ENCODE data around the gene SDK1.

Gene SDK1

GRCh38 chr7:3294432-3295100 lies 6.5 kb upstream of the SDK1 start:
- Histone ChIP-seq H3K9me3 (ENCODE audit: severe bottlenecking) (no peaks in the 10 kb centered on the region), H3K4me3 (ENCODE audit: low read depth, low read length) (no peak overlapping the region), H3K27ac (no peak overlapping the region), H3K36me3 (no peaks in the 10 kb centered on the region), H3K27me3 (ENCODE audit: insufficient read depth, low read depth, severe bottlenecking) (no peaks in the 10 kb centered on the region)
- DNase-seq = peak; percentile 42
- TF ChIP-seq CTCF (IDR thresholded peaks at IDR 0.05; ENCODE audit: low read depth, low read length) = no peak

GRCh38 chr7:3297105-3297819 lies 3.8 kb upstream of the SDK1 start:
- no peak overlapping the region for H3K27ac ChIP-seq

GRCh38 chr7:3300221-3300650 lies 816 bp upstream of the SDK1 start:
- H3K4me3 ChIP-seq (ENCODE audit: low read depth, low read length) = peak overlapping the region; percentile 65
- no peaks in the 10 kb centered on the region for H3K27me3 ChIP-seq (ENCODE audit: insufficient read depth, low read depth, severe bottlenecking)
- H3K9me3 ChIP-seq (ENCODE audit: severe bottlenecking) = no peaks in the 10 kb centered on the region
- H3K27ac ChIP-seq = peak overlapping the region; percentile 75
- TF ChIP-seq CTCF (IDR thresholded peaks at IDR 0.05; ENCODE audit: low read depth, low read length) = no peak
- H3K36me3 ChIP-seq = peaks cover 3% of the 10 kb centered on the region; the same call in 1 of the 2 replicates
- peak; percentile 49 for DNase-seq

More at GRCh38 chr7:3297105-3297819, 3.8 kb upstream of the SDK1 start:
- Histone ChIP-seq H3K9me3 (ENCODE audit: severe bottlenecking) (no peaks in the 10 kb centered on the region), H3K4me3 (ENCODE audit: low read depth, low read length) (no peak overlapping the region), H3K36me3 (no peaks in the 10 kb centered on the region), H3K27me3 (ENCODE audit: insufficient read depth, low read depth, severe bottlenecking) (no peaks in the 10 kb centered on the region)
- DNase-seq = no peak
- no peak for TF ChIP-seq CTCF (IDR thresholded peaks at IDR 0.05; ENCODE audit: low read depth, low read length)

GRCh38 chr7:3301449-3301731 lies 338 bp downstream of the SDK1 start:
- H3K27me3 ChIP-seq (ENCODE audit: insufficient read depth, low read depth, severe bottlenecking) = no peaks in the 10 kb centered on the region
- TF ChIP-seq CTCF (IDR thresholded peaks at IDR 0.05; ENCODE audit: low read depth, low read length) = no peak
- no peak for DNase-seq
- peak overlapping the region; percentile 66; the same call in 1 of the 2 replicates for H3K27ac ChIP-seq
- peak overlapping the region; percentile 25; the same call in 1 of the 2 replicates for H3K4me3 ChIP-seq (ENCODE audit: low read depth, low read length)
- peaks cover 3% of the 10 kb centered on the region; the same call in 1 of the 2 replicates for H3K36me3 ChIP-seq
- no peaks in the 10 kb centered on the region for H3K9me3 ChIP-seq (ENCODE audit: severe bottlenecking)

- H3K9me3 ChIP-seq (ENCODE audit: severe bottlenecking) = no peaks in the 10 kb centered on the region
- peaks cover 3% of the 10 kb centered on the region; the same call in 1 of the 2 replicates for H3K36me3 ChIP-seq
- DNase-seq = no peak
- no peak overlapping the region for H3K27ac ChIP-seq
- H3K4me3 ChIP-seq (ENCODE audit: low read depth, low read length) = peak overlapping the region; percentile 86
- no peaks in the 10 kb centered on the region for H3K27me3 ChIP-seq (ENCODE audit: insufficient read depth, low read depth, severe bottlenecking)
- TF ChIP-seq CTCF (IDR thresholded peaks at IDR 0.05; ENCODE audit: low read depth, low read length) = peak; percentile 26
These were observed 973 bp downstream of the SDK1 start for GRCh38 chr7:3301831-3302618.
